WTC11 (cell line): Measurements from ENCODE around the gene UBD.

ENCODE experiments used
- CBFB ChIP-seq: sonication (generic); formaldehyde crosslinking; IDR thresholded peaks from 2 replicates; pipeline ENCODE4 v1.8.1; 2022; ENCODE audit warnings: mild to moderate bottlenecking, low read depth, missing genetic modification reagents
- CREB1 ChIP-seq: sonication (generic); formaldehyde crosslinking; IDR thresholded peaks from 2 replicates; pipeline ENCODE4 v1.8.0; 2023; ENCODE audit warnings: mild to moderate bottlenecking, missing genetic modification reagents
- CTCF ChIP-seq: fragments of 200-600 bp; IDR thresholded peaks from 2 replicates; pipeline ENCODE4 v1.8.0; 2022; ENCODE audit warnings: antibody characterized with exemption
- GTF2I ChIP-seq: fragments of 250-450 bp; sonication (Bioruptor Pico); conservative IDR thresholded peaks from 2 replicates; pipeline ENCODE4 v1.4.0; 2021; ENCODE audit warnings: mild to moderate bottlenecking
- IRF2 ChIP-seq: sonication (generic); formaldehyde crosslinking; IDR thresholded peaks from 2 replicates; pipeline ENCODE4 v1.8.0; 2022; ENCODE audit warnings: low read depth, missing genetic modification reagents, borderline replicate concordance
- MXD4 ChIP-seq: fragments of 250-450 bp; sonication (Bioruptor Pico); IDR thresholded peaks from 2 replicates; pipeline ENCODE4 v1.8.0; 2021; ENCODE audit warnings: mild to moderate bottlenecking, moderate library complexity, borderline replicate concordance
- SOX15 ChIP-seq: fragments of 250-450 bp; sonication (Bioruptor Pico); IDR thresholded peaks from 2 replicates; pipeline ENCODE4 v1.9.0; 2021; ENCODE audit warnings: mild to moderate bottlenecking
- ZNF512 ChIP-seq: sonication (generic); formaldehyde crosslinking; IDR thresholded peaks from 2 replicates; pipeline ENCODE4 v1.8.1; 2022; ENCODE audit warnings: missing genetic modification reagents, borderline replicate concordance
- TF ChIP-seq, protein P1 (sequence below): sonication (generic); formaldehyde crosslinking; IDR thresholded peaks from 2 replicates; pipeline ENCODE4 v1.8.0; 2023; ENCODE audit warnings: missing genetic modification reagents, mild to moderate bottlenecking, borderline replicate concordance
- TF ChIP-seq, protein P2 (sequence below): sonication (generic); formaldehyde crosslinking; conservative IDR thresholded peaks from 2 replicates; pipeline ENCODE4 v1.8.1; 2022; ENCODE audit warnings: mild to moderate bottlenecking, missing genetic modification reagents
- TF ChIP-seq, protein P3 (sequence below): sonication (generic); formaldehyde crosslinking; IDR thresholded peaks from 2 replicates; pipeline ENCODE4 v1.8.1; 2022; ENCODE audit warnings: low read depth, mild to moderate bottlenecking, moderate library complexity, missing genetic modification reagents, borderline replicate concordance
- TF ChIP-seq, protein P4 (sequence below): sonication (generic); formaldehyde crosslinking; IDR thresholded peaks from 2 replicates; pipeline ENCODE4 v1.8.0; 2022; ENCODE audit warnings: mild to moderate bottlenecking, missing genetic modification reagents
- TF ChIP-seq, protein P5 (sequence below): sonication (generic); formaldehyde crosslinking; IDR thresholded peaks from 2 replicates; pipeline ENCODE4 v1.8.1; 2022; ENCODE audit warnings: low read depth, missing genetic modification reagents, borderline replicate concordance

GRCh38 chr6:29603930-29604329 lies 44.4 kb upstream of the UBD start:
- TF ChIP-seq, protein P1, sequence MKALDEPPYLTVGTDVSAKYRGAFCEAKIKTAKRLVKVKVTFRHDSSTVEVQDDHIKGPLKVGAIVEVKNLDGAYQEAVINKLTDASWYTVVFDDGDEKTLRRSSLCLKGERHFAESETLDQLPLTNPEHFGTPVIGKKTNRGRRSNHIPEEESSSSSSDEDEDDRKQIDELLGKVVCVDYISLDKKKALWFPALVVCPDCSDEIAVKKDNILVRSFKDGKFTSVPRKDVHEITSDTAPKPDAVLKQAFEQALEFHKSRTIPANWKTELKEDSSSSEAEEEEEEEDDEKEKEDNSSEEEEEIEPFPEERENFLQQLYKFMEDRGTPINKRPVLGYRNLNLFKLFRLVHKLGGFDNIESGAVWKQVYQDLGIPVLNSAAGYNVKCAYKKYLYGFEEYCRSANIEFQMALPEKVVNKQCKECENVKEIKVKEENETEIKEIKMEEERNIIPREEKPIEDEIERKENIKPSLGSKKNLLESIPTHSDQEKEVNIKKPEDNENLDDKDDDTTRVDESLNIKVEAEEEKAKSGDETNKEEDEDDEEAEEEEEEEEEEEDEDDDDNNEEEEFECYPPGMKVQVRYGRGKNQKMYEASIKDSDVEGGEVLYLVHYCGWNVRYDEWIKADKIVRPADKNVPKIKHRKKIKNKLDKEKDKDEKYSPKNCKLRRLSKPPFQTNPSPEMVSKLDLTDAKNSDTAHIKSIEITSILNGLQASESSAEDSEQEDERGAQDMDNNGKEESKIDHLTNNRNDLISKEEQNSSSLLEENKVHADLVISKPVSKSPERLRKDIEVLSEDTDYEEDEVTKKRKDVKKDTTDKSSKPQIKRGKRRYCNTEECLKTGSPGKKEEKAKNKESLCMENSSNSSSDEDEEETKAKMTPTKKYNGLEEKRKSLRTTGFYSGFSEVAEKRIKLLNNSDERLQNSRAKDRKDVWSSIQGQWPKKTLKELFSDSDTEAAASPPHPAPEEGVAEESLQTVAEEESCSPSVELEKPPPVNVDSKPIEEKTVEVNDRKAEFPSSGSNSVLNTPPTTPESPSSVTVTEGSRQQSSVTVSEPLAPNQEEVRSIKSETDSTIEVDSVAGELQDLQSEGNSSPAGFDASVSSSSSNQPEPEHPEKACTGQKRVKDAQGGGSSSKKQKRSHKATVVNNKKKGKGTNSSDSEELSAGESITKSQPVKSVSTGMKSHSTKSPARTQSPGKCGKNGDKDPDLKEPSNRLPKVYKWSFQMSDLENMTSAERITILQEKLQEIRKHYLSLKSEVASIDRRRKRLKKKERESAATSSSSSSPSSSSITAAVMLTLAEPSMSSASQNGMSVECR (CRISPR knock-in tag) = no peak
- TF ChIP-seq CTCF (no peak), CREB1 (CRISPR knock-in tag) (no peak), MXD4 (CRISPR knock-in tag) (no peak), IRF2 (no peak), SOX15 (CRISPR knock-in tag) (no peak), CBFB (no peak), GTF2I (CRISPR knock-in tag) (no peak), ZNF512 (CRISPR knock-in tag) (no peak)
- TF ChIP-seq, protein P2, sequence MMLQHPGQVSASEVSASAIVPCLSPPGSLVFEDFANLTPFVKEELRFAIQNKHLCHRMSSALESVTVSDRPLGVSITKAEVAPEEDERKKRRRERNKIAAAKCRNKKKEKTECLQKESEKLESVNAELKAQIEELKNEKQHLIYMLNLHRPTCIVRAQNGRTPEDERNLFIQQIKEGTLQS (CRISPR knock-in tag) = no peak
- TF ChIP-seq, protein P3, sequence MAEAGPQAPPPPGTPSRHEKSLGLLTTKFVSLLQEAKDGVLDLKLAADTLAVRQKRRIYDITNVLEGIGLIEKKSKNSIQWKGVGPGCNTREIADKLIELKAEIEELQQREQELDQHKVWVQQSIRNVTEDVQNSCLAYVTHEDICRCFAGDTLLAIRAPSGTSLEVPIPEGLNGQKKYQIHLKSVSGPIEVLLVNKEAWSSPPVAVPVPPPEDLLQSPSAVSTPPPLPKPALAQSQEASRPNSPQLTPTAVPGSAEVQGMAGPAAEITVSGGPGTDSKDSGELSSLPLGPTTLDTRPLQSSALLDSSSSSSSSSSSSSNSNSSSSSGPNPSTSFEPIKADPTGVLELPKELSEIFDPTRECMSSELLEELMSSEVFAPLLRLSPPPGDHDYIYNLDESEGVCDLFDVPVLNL (CRISPR knock-in tag) = no peak
- TF ChIP-seq, protein P4, sequence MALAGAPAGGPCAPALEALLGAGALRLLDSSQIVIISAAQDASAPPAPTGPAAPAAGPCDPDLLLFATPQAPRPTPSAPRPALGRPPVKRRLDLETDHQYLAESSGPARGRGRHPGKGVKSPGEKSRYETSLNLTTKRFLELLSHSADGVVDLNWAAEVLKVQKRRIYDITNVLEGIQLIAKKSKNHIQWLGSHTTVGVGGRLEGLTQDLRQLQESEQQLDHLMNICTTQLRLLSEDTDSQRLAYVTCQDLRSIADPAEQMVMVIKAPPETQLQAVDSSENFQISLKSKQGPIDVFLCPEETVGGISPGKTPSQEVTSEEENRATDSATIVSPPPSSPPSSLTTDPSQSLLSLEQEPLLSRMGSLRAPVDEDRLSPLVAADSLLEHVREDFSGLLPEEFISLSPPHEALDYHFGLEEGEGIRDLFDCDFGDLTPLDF (CRISPR knock-in tag) = no peak
- TF ChIP-seq, protein P5, sequence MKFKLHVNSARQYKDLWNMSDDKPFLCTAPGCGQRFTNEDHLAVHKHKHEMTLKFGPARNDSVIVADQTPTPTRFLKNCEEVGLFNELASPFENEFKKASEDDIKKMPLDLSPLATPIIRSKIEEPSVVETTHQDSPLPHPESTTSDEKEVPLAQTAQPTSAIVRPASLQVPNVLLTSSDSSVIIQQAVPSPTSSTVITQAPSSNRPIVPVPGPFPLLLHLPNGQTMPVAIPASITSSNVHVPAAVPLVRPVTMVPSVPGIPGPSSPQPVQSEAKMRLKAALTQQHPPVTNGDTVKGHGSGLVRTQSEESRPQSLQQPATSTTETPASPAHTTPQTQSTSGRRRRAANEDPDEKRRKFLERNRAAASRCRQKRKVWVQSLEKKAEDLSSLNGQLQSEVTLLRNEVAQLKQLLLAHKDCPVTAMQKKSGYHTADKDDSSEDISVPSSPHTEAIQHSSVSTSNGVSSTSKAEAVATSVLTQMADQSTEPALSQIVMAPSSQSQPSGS (CRISPR knock-in tag) = no peak
